Left renal pelvis (tissue), 4 donors: Measurements from ENCODE around the gene SPPL2A. TPM values are rescaled to one million over a fixed set of nuclear protein-coding genes. Genes with fewer than 3 reads are reported as not detected.
"Not testable (repeated sequence)": the region's sequence is repeated elsewhere in the genome, so short reads cannot be mapped to it uniquely, and the experiment has no call there.

Experiments
- DNase-seq, 4 donors: peaks; one replicate each; pipeline ENCODE4 v3.0.0-alpha.2; 2013; ENCODE audit warnings: low read depth in 4 of 4, low spot score in 3 of 4
- polyA plus RNA-seq, 4 donors: library from polyadenylated mRNA; unstranded; fragments of 120-200 nt; gene quantifications; one replicate each; pipeline ENCODE4 v1.2.1, GENCODE V29; 2013; ENCODE audit not compliant: insufficient read length in 4 of 4

Gene SPPL2A
- 100 to 1,000 TPM in 2 of 4 donors, 10 to 100 TPM in 2; 85.4 to 117 (median 101) TPM for polyA plus RNA-seq

- DNase-seq = peak; percentile 43 to 62 (median 50)
These were observed at the start of gene SPPL2A for GRCh38 chr15:50765195-50765967. Gene SPPL2A (minus strand): TSS chr15:50765706. CDS start chr15:50765533, 173 bp downstream.

GRCh38 chr15:50814634-50815033 lies 49.1 kb upstream of the SPPL2A start:
- DNase-seq = no peak

DNA sequence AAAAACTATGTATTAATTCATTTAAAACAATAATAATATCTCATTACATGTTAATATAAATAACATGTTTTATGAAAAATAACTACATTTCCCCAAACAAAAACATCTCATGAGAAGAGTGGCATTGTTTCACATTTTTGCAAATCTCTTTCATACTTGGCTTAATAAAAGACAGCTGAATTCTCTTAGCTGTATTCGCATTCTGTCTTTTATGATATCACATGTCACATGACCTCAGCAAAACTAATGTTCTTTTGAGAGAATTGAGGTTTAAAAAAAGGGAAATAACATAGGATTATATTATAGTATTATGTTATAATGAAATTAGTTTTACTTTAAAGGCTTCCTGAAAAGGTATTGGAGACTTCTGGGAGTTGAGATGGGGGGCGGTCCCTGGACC lies 48.4 kb upstream of the SPPL2A start:
- DNase-seq = no peak

DNA sequence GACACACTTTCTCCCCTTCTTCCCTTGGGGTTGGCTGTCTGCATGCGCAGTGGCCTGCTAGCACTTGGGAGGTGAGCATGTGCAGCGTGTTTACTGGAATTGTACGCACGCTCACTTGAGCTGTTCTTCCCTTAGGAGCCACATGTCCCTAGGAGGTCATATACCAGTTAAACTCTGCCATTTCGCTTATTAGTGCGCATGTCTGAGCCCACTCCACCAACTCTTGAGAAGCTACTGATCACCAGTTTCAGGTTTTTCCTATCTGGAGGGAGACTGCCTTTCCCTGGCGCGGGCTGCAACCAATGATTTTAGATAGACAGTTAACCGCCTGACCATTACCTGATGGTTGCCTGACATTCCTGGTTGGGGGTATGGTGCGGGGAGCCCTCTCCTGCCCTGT lies 47.6 kb upstream of the SPPL2A start:
- no peak for DNase-seq

GRCh38 chr15:50812181-50812506 lies 46.6 kb upstream of the SPPL2A start:
- not testable (repeated sequence) for DNase-seq

DNA sequence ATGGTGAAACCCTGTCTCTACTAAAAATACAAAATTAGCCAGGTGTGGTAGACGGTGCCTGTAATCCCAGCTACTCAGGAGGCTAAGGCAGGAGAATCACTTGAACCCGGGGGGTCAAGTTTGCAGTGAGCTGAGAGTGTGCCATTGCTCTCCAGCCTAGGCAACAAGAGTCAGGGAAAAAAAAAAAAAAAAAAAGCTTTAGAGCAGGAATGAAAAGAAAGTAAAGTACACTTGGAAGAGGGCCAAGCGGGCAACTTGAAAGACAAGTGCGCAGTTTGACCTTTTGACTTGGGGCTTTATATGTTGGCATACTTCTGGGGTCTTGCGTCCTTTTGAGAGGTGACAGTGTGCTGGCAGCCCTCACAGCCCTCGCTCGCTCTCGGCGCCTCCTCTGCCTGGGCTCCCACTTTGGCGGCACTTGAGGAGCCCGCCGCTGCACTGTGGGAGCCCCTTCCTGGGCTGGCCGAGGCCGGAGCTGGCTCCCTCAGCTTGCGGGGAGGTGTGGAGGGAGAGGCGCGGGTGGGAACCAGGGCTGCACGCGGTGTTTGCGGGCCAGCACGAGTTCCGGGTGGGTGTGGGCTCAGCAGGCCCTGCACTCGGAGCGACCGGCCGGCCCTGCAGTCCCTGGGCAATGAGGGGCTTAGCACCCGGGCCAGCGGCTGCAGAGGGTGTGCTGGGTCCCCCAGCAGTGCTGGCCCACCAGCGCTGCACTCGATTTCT lies 46.1 kb upstream of the SPPL2A start:
- DNase-seq = not testable (repeated sequence)

GRCh38 chr15:50810128-50810527 lies 44.6 kb upstream of the SPPL2A start:
- no peak for DNase-seq

GRCh38 chr15:50808728-50809127 lies 43.2 kb upstream of the SPPL2A start:
- DNase-seq = no peak

- DNase-seq = no peak
These were observed 38.1 kb upstream of the SPPL2A start for GRCh38 chr15:50803479-50804180.

- DNase-seq = no peak
These were observed 35.2 kb upstream of the SPPL2A start for GRCh38 chr15:50800715-50801114.

DNA sequence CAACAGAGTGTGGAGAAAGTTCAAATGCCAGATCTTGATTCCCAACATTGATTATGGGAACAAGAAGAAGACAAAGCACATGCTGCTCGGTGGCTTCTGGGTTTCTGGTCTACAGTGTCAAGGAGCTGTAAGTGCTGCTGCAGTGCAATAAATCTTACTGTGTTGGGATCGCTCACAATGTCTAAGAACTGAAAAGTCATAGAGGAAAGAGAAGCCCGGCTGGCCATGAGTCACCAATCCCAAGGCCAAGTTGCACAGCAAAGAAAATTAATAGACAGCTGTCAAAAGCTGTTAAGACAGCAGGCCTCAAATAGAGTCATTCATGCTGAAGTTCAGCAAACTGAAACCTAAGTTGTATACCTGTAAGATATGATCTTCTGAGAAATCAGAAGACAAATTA lies 33.2 kb upstream of the SPPL2A start:
- DNase-seq = no peak

GRCh38 chr15:50797926-50798325 lies 32.4 kb upstream of the SPPL2A start:
- peak in 3 of 4 donors; percentile 31 to 43 (median 40) for DNase-seq

GRCh38 chr15:50791486-50791885 lies 26.0 kb upstream of the SPPL2A start:
- DNase-seq = no peak

- no peak for DNase-seq
These were observed 25.4 kb upstream of the SPPL2A start for GRCh38 chr15:50790778-50791453.

DNA sequence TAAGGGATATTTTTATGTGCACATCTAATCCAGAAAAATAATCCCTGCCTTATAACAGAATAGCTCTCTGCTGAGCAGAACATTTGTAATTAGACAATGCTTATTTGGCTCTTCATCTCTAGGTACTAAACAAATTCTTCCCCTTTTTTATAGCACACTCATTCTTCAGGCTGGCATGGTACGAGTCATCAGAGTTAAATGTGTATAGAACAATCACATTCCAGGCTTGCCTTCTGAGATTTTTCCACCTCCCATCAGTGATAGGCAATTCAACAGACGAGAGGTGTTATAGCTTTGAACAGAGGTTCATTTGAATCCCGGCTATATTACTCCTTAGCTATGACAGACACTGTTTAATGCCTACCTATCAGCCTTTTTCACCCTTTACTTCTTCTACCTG lies 21.4 kb upstream of the SPPL2A start:
- DNase-seq = no peak

DNA sequence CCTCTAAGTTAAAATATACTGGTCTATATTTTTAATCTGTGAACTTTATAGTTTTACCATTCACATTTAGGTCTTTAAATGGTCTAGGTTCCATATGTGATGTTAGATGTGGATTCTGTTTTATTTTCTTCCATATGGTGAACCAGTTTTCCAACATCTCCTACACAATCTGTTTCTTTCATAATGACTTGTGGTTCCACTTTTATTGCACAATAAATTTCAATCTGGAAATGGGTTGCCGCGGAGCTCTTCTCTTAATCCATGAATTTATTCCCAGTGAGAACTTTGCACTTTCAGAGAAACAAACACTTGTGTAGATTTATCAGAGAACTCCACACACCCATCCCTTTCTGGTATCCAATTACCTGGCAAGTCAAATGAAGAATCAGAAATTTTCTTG lies 20.9 kb upstream of the SPPL2A start:
- no peak for DNase-seq

GRCh38 chr15:50783895-50784294 lies 18.4 kb upstream of the SPPL2A start:
- DNase-seq = no peak

GRCh38 chr15:50783411-50783810 lies 17.9 kb upstream of the SPPL2A start:
- no peak for DNase-seq

GRCh38 chr15:50778086-50778485 lies 12.6 kb upstream of the SPPL2A start:
- DNase-seq = no peak

GRCh38 chr15:50777042-50777441 lies 11.5 kb upstream of the SPPL2A start:
- no peak for DNase-seq

- DNase-seq = no peak
These were observed 8.9 kb upstream of the SPPL2A start for GRCh38 chr15:50774450-50774849.
